Measurements from ENCODE around the gene PTHLH. TPM values are rescaled to one million over a fixed set of nuclear protein-coding genes. Genes with fewer than 3 reads are reported as not detected.

Gene PTHLH
- total and polyA plus RNA-seq, 7 experiments from 2014 or later, result not detected

GRCh38 chr12:27915536-27915935 is 57.0 kb downstream of the PTHLH start:
- H3K4me1 ChIP-seq (ENCODE audit: control insufficient read depth in 2 of 2, insufficient read depth in 2 of 2, low read length in 2 of 2), result no peaks in the 10 kb centered on the region
- no peak overlapping the region for H3K27ac Mint-ChIP-seq
- H3K36me3 Mint-ChIP-seq, result peaks cover 0 to 3% (median 0%) of the 10 kb centered on the region in 5 donors
- H3K27me3 ChIP-seq (ENCODE audit: control insufficient read depth in 2 of 2, insufficient read depth in 2 of 2, low read length in 2 of 2), result no peaks in the 10 kb centered on the region
- no peak overlapping the region for H3K4me3 Mint-ChIP-seq
- H3K36me3 ChIP-seq (ENCODE audit: control insufficient read depth in 2 of 3, insufficient read depth in 3 of 3, low read length in 3 of 3), result no peaks in the 10 kb centered on the region
- POLR2A ChIA-PET, result no interaction called here
- DNase-seq, result no peak
- H3K9me3 Mint-ChIP-seq, result peaks cover 0 to 7% (median 2%) of the 10 kb centered on the region in 11 donors
- CTCF ChIA-PET, result no interaction called here
- ATAC-seq, result no peak
- H3K27me3 Mint-ChIP-seq, result peaks cover 2 to 26% (median 7%) of the 10 kb centered on the region in 5 donors
- H3K4me1 Mint-ChIP-seq, result no peaks in the 10 kb centered on the region
- no peak overlapping the region for H3K4me3 ChIP-seq (ENCODE audit: low read length)
- H3K27ac ChIP-seq (ENCODE audit: low read depth, low read length), result no peak overlapping the region
- H3K9me3 ChIP-seq (ENCODE audit: control insufficient read depth in 2 of 3, low read length in 3 of 3), result no peaks in the 10 kb centered on the region
- intact Hi-C loops (cut with micrococcal nuclease), result no loop called here

- Mint-ChIP-seq H3K27ac (no peak overlapping the region), H3K27me3 (peaks cover 0 to 26% (median 7%) of the 10 kb centered on the region in 5 donors), H3K36me3 (peaks cover 0 to 3% (median 0%) of the 10 kb centered on the region in 5 donors), H3K4me1 (no peaks in the 10 kb centered on the region), H3K9me3 (peaks cover 0 to 8% (median 2%) of the 10 kb centered on the region in 11 donors), H3K4me3 (no peak overlapping the region)
- no peaks in the 10 kb centered on the region for H3K36me3 ChIP-seq (ENCODE audit: control insufficient read depth in 2 of 3, insufficient read depth in 3 of 3, low read length in 3 of 3)
- H3K4me1 ChIP-seq (ENCODE audit: control insufficient read depth in 2 of 2, insufficient read depth in 2 of 2, low read length in 2 of 2), result no peaks in the 10 kb centered on the region
- intact Hi-C loops (cut with micrococcal nuclease), result no loop called here
- H3K4me3 ChIP-seq (ENCODE audit: low read length), result no peak overlapping the region
- H3K9me3 ChIP-seq (ENCODE audit: control insufficient read depth in 2 of 3, low read length in 3 of 3), result no peaks in the 10 kb centered on the region
- H3K27me3 ChIP-seq (ENCODE audit: control insufficient read depth in 2 of 2, insufficient read depth in 2 of 2, low read length in 2 of 2), result no peaks in the 10 kb centered on the region
- POLR2A ChIA-PET, result no interaction called here
- no peak overlapping the region for H3K27ac ChIP-seq (ENCODE audit: low read depth, low read length)
- no peak for DNase-seq
- no peak for ATAC-seq
- CTCF ChIA-PET, result no interaction called here
Observed at GRCh38 chr12:27915021-27915420, 57.5 kb downstream of the PTHLH start.

- no peaks in the 10 kb centered on the region for H3K27me3 ChIP-seq (ENCODE audit: control insufficient read depth in 2 of 2, insufficient read depth in 2 of 2, low read length in 2 of 2)
- ATAC-seq (no peak), DNase-seq (no peak)
- H3K36me3 ChIP-seq (ENCODE audit: control insufficient read depth in 2 of 3, insufficient read depth in 3 of 3, low read length in 3 of 3), result no peaks in the 10 kb centered on the region
- no peak overlapping the region for H3K4me3 Mint-ChIP-seq
- no peaks in the 10 kb centered on the region for H3K4me1 ChIP-seq (ENCODE audit: control insufficient read depth in 2 of 2, insufficient read depth in 2 of 2, low read length in 2 of 2)
- no peak overlapping the region for H3K27ac Mint-ChIP-seq
- peaks cover 0 to 26% (median 13%) of the 10 kb centered on the region in 5 donors for H3K27me3 Mint-ChIP-seq
- peaks cover 0 to 8% (median 2%) of the 10 kb centered on the region in 11 donors for H3K9me3 Mint-ChIP-seq
- CTCF ChIA-PET, result no interaction called here
- intact Hi-C loops (cut with micrococcal nuclease), result no loop called here
- H3K36me3 Mint-ChIP-seq, result peaks cover 0 to 3% (median 0%) of the 10 kb centered on the region in 5 donors
- H3K27ac ChIP-seq (ENCODE audit: low read depth, low read length), result no peak overlapping the region
- no peak overlapping the region for H3K4me3 ChIP-seq (ENCODE audit: low read length)
- H3K9me3 ChIP-seq (ENCODE audit: control insufficient read depth in 2 of 3, low read length in 3 of 3), result no peaks in the 10 kb centered on the region
- no peaks in the 10 kb centered on the region for H3K4me1 Mint-ChIP-seq
- POLR2A ChIA-PET, result no interaction called here
Observed at GRCh38 chr12:27913999-27914614, 58.4 kb downstream of the PTHLH start.

GRCh38 chr12:27911397-27911796 is 61.1 kb downstream of the PTHLH start:
- H3K36me3 ChIP-seq (ENCODE audit: control insufficient read depth in 2 of 3, insufficient read depth in 3 of 3, low read length in 3 of 3), result no peaks in the 10 kb centered on the region
- intact Hi-C loops (cut with micrococcal nuclease), result no loop called here
- no peak overlapping the region for H3K27ac Mint-ChIP-seq
- peaks cover 0 to 8% (median 4%) of the 10 kb centered on the region in 11 donors for H3K9me3 Mint-ChIP-seq
- ChIA-PET CTCF (no interaction called here), POLR2A (no interaction called here)
- ATAC-seq (no peak), DNase-seq (no peak)
- peaks cover 0 to 18% (median 10%) of the 10 kb centered on the region in 5 donors for H3K27me3 Mint-ChIP-seq
- no peak overlapping the region for H3K27ac ChIP-seq (ENCODE audit: low read depth, low read length)
- no peaks in the 10 kb centered on the region for H3K4me1 ChIP-seq (ENCODE audit: control insufficient read depth in 2 of 2, insufficient read depth in 2 of 2, low read length in 2 of 2)
- H3K27me3 ChIP-seq (ENCODE audit: control insufficient read depth in 2 of 2, insufficient read depth in 2 of 2, low read length in 2 of 2), result no peaks in the 10 kb centered on the region
- no peaks in the 10 kb centered on the region for H3K4me1 Mint-ChIP-seq
- H3K4me3 Mint-ChIP-seq, result no peak overlapping the region
- H3K9me3 ChIP-seq (ENCODE audit: control insufficient read depth in 2 of 3, low read length in 3 of 3), result no peaks in the 10 kb centered on the region
- H3K4me3 ChIP-seq (ENCODE audit: low read length), result no peak overlapping the region
- peaks cover 0 to 3% (median 0%) of the 10 kb centered on the region in 5 donors for H3K36me3 Mint-ChIP-seq

Other genes starting within 250 kb of the PTHLH start
- gene KLHL42, start 192.5 kb downstream of the PTHLH start, total RNA-seq, result 10 to 100 TPM; 16.0 to 27.0 (median 18.4) TPM
- 10 to 100 TPM in 1 of 2 donors, 1 to 10 TPM in 1; 9.6 to 11.4 TPM for gene KLHL42, start 192.5 kb downstream of the PTHLH start, polyA plus RNA-seq
- gene MANSC4, start 192.5 kb downstream of the PTHLH start, total RNA-seq, result under 1 TPM in 1 of 5 experiments, not detected in 4; 0.64 TPM
- not detected for gene MANSC4, start 192.5 kb downstream of the PTHLH start, polyA plus RNA-seq
- gene CCDC91, start 217.7 kb upstream of the PTHLH start, total RNA-seq, result 100 to 1,000 TPM in 1 of 5 experiments, 10 to 100 TPM in 4; 20.2 to 105 (median 70.4) TPM
- 10 to 100 TPM; 78.0 to 83.1 TPM for gene CCDC91, start 217.7 kb upstream of the PTHLH start, polyA plus RNA-seq